SK-N-SH treated with all-trans-retinoic acid at 6 μM for 48 hours (cell line): ENCODE results near the gene NCDN.

Source experiments
- ARNTL ChIP-seq: fragments of 450-650 bp; formaldehyde crosslinking; IDR thresholded peaks from 2 replicates; pipeline ENCODE4 v1.5.0; 2020; ENCODE audit warnings: low read depth, mild to moderate bottlenecking, moderate library complexity, borderline replicate concordance
- BACH2 ChIP-seq: fragments of 250-450 bp; sonication (Bioruptor Pico); IDR thresholded peaks from 2 replicates; pipeline ENCODE4 v1.9.0; 2021; ENCODE audit warnings: mild to moderate bottlenecking, borderline replicate concordance
- CSDC2 ChIP-seq: fragments of 250-450 bp; sonication (Bioruptor Pico); IDR thresholded peaks from 2 replicates; pipeline ENCODE4 v1.5.0; 2020; ENCODE audit warnings: mild to moderate bottlenecking, moderate library complexity
- ESRRG ChIP-seq: fragments of 250-450 bp; sonication (Bioruptor Pico); IDR thresholded peaks from 2 replicates; pipeline ENCODE4 v1.6.1; 2021; ENCODE audit warnings: mild to moderate bottlenecking
- ISL1 ChIP-seq: fragments of 250-450 bp; sonication (Bioruptor Pico); IDR thresholded peaks from 2 replicates; pipeline ENCODE4 v2.1.2; 2022; ENCODE audit warnings: mild to moderate bottlenecking, moderate library complexity
- PPARA ChIP-seq: fragments of 250-450 bp; sonication (Bioruptor Pico); IDR thresholded peaks from 2 replicates; pipeline ENCODE4 v1.5.0; 2020; ENCODE audit warnings: mild to moderate bottlenecking, borderline replicate concordance
- RARB ChIP-seq: fragments of 250-450 bp; sonication (Bioruptor Pico); IDR thresholded peaks from 2 replicates; pipeline ENCODE4 v1.8.0; 2021; ENCODE audit warnings: mild to moderate bottlenecking, moderate library complexity
- SNAI2 ChIP-seq: fragments of 250-450 bp; sonication (Bioruptor Pico); IDR thresholded peaks from 2 replicates; pipeline ENCODE4 v1.5.0; 2020; ENCODE audit warnings: mild to moderate bottlenecking, moderate library complexity
- TCF4 ChIP-seq: fragments of 250-450 bp; sonication (Bioruptor Pico); IDR thresholded peaks from 2 replicates; pipeline ENCODE4 v1.8.0; 2021; ENCODE audit warnings: mild to moderate bottlenecking, moderate library complexity, borderline replicate concordance
- ZFP3 ChIP-seq: fragments of 250-450 bp; sonication (Bioruptor Pico); IDR thresholded peaks from 2 replicates; pipeline ENCODE4 v1.5.0; 2020; ENCODE audit warnings: mild to moderate bottlenecking, moderate library complexity
- ZNF565 ChIP-seq: fragments of 450-650 bp; formaldehyde crosslinking; conservative IDR thresholded peaks from 2 replicates; pipeline ENCODE4 v1.5.0; 2020; ENCODE audit warnings: low read depth, mild to moderate bottlenecking, moderate library complexity
- TF ChIP-seq, protein P1 (sequence below): fragments of 250-450 bp; sonication (Bioruptor Pico); IDR thresholded peaks from 2 replicates; pipeline ENCODE4 v1.8.0; 2020; ENCODE audit warnings: mild to moderate bottlenecking, moderate library complexity, borderline replicate concordance
- TF ChIP-seq, protein P2 (sequence below): fragments of 250-450 bp; sonication (Bioruptor Pico); IDR thresholded peaks from 2 replicates; pipeline ENCODE4 v1.5.1; 2021; ENCODE audit warnings: mild to moderate bottlenecking, moderate library complexity

DNA sequence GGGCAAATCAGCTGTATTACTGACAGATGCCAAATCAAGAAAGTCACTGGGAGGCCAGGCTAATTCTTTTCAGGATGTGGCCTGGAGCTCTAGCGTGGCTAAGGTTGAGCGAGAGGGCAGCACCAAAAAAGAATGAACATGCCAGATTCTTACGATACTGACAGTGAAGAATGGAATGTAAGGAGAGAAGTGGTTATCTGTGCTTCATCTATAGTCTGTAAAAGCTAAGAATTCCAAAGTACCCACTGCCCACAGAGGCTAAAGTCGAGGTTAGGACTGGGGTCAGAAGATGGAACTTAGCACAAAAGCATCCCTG, 48.2 kb downstream of the NCDN start:
- TF ChIP-seq ISL1 (CRISPR knock-in tag) (no peak), TCF4 (CRISPR knock-in tag) (no peak), BACH2 (CRISPR knock-in tag) (no peak), RARB (CRISPR knock-in tag) (no peak), ZFP3 (CRISPR knock-in tag) (no peak), ZNF565 (CRISPR knock-in tag) (no peak), ESRRG (CRISPR knock-in tag) (no peak), CSDC2 (CRISPR knock-in tag) (no peak), SNAI2 (no peak), ARNTL (CRISPR knock-in tag) (no peak), PPARA (CRISPR knock-in tag) (no peak)
- TF ChIP-seq, protein P1, sequence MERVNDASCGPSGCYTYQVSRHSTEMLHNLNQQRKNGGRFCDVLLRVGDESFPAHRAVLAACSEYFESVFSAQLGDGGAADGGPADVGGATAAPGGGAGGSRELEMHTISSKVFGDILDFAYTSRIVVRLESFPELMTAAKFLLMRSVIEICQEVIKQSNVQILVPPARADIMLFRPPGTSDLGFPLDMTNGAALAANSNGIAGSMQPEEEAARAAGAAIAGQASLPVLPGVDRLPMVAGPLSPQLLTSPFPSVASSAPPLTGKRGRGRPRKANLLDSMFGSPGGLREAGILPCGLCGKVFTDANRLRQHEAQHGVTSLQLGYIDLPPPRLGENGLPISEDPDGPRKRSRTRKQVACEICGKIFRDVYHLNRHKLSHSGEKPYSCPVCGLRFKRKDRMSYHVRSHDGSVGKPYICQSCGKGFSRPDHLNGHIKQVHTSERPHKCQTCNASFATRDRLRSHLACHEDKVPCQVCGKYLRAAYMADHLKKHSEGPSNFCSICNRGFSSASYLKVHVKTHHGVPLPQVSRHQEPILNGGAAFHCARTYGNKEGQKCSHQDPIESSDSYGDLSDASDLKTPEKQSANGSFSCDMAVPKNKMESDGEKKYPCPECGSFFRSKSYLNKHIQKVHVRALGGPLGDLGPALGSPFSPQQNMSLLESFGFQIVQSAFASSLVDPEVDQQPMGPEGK (CRISPR knock-in tag), result no peak
- TF ChIP-seq, protein P2, sequence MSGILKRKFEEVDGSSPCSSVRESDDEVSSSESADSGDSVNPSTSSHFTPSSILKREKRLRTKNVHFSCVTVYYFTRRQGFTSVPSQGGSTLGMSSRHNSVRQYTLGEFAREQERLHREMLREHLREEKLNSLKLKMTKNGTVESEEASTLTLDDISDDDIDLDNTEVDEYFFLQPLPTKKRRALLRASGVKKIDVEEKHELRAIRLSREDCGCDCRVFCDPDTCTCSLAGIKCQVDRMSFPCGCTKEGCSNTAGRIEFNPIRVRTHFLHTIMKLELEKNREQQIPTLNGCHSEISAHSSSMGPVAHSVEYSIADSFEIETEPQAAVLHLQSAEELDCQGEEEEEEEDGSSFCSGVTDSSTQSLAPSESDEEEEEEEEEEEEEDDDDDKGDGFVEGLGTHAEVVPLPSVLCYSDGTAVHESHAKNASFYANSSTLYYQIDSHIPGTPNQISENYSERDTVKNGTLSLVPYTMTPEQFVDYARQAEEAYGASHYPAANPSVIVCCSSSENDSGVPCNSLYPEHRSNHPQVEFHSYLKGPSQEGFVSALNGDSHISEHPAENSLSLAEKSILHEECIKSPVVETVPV (CRISPR knock-in tag), result no peak
